Trophoblast cell (in vitro differentiated cells and primary cell): Measurements from ENCODE around the gene OSM.
A peak's percentile ranks its signal among the peaks of the same experiment; 100 is the strongest.
"Not testable (repeated sequence)": the region's sequence is repeated elsewhere in the genome, so short reads cannot be mapped to it uniquely, and the experiment has no call there.

Experiments used
- DNase-seq, 2 donors: peaks; one replicate each; pipeline ENCODE4 v3.0.0-alpha.2; 2016
- H2AFZ ChIP-seq: 2 replicates; pipeline ENCODE4 v1.6.1; 2013; ENCODE audit warnings: low read length, moderate library complexity, mild to moderate bottlenecking; ENCODE audit not compliant: insufficient read depth, poor library complexity
- H2AK5ac ChIP-seq: 2 replicates; pipeline ENCODE4 v1.6.1; 2013; ENCODE audit warnings: mild to moderate bottlenecking, low read length
- H2BK120ac ChIP-seq: 2 replicates; pipeline ENCODE4 v1.6.1; 2013; ENCODE audit warnings: low read length, mild to moderate bottlenecking, moderate library complexity; ENCODE audit not compliant: insufficient read depth, poor library complexity
- H2BK12ac ChIP-seq: 2 replicates; pipeline ENCODE4 v1.6.1; 2013; ENCODE audit warnings: mild to moderate bottlenecking, low read length, moderate library complexity
- H2BK5ac ChIP-seq: 2 replicates; pipeline ENCODE4 v1.6.1; 2013; ENCODE audit warnings: low read length, low read depth, moderate library complexity, mild to moderate bottlenecking; ENCODE audit not compliant: poor library complexity
- H3K14ac ChIP-seq: 2 replicates; pipeline ENCODE4 v1.6.1; 2013; ENCODE audit warnings: mild to moderate bottlenecking, low read length
- H3K18ac ChIP-seq: 2 replicates; pipeline ENCODE4 v1.6.1; 2013; ENCODE audit warnings: mild to moderate bottlenecking, low read length
- H3K23ac ChIP-seq: 2 replicates; pipeline ENCODE4 v1.6.1; 2013; ENCODE audit warnings: low read length
- H3K27ac ChIP-seq: 2 replicates; pipeline ENCODE4 v1.5.1; 2013; ENCODE audit warnings: low read depth, mild to moderate bottlenecking, inconsistent platforms, low read length, moderate library complexity
- H3K27me3 ChIP-seq: 2 replicates; pipeline ENCODE4 v1.6.1; 2013; ENCODE audit warnings: inconsistent platforms, mild to moderate bottlenecking, low read length, moderate library complexity; ENCODE audit not compliant: insufficient read depth
- H3K36me3 ChIP-seq, 2 experiments: 1 replicate in 1 of 2; 2 replicates in 1 of 2; pipeline ENCODE4 v1.6.1; 2013; ENCODE audit warnings: low read length in 2 of 2, mild to moderate bottlenecking in 2 of 2, moderate library complexity in 1 of 2; ENCODE audit not compliant: insufficient read depth in 2 of 2, control insufficient read depth in 1 of 2
- H3K4ac ChIP-seq: 2 replicates; pipeline ENCODE4 v1.6.1; 2013; ENCODE audit warnings: low read depth, mild to moderate bottlenecking, low read length, moderate library complexity
- H3K4me1 ChIP-seq, 2 experiments: 1 replicate in 1 of 2; 2 replicates in 1 of 2; pipeline ENCODE4 v1.6.1; 2013; ENCODE audit warnings: low read length in 2 of 2, mild to moderate bottlenecking in 2 of 2, moderate library complexity in 1 of 2; ENCODE audit not compliant: insufficient read depth in 2 of 2, control insufficient read depth in 1 of 2
- H3K4me2 ChIP-seq: 2 replicates; pipeline ENCODE4 v1.6.1; 2013; ENCODE audit warnings: inconsistent platforms, mild to moderate bottlenecking, low read length, moderate library complexity
- H3K4me3 ChIP-seq: 2 replicates; pipeline ENCODE4 v1.5.1; 2013; ENCODE audit warnings: mild to moderate bottlenecking, low read depth, low read length, inconsistent platforms
- H3K79me1 ChIP-seq: one replicate; pipeline ENCODE4 v1.6.1; 2013; ENCODE audit warnings: low read length
- H3K79me2 ChIP-seq: 2 replicates; pipeline ENCODE4 v1.6.1; 2013; ENCODE audit warnings: low read length, mild to moderate bottlenecking; ENCODE audit not compliant: control insufficient read depth, insufficient read depth, poor library complexity
- H3K9ac ChIP-seq: 2 replicates; pipeline ENCODE4 v1.6.1; 2013; ENCODE audit warnings: mild to moderate bottlenecking, low read length
- H3K9me3 ChIP-seq: 2 replicates; pipeline ENCODE4 v1.6.1; 2013; ENCODE audit warnings: low read depth, mild to moderate bottlenecking, control low read depth, inconsistent platforms, low read length; ENCODE audit not compliant: insufficient read depth
- H4K12ac ChIP-seq: 2 replicates; pipeline ENCODE4 v1.6.1; 2013; ENCODE audit warnings: low read depth, mild to moderate bottlenecking, low read length, moderate library complexity
- H4K8ac ChIP-seq: 2 replicates; pipeline ENCODE4 v1.6.1; 2013; ENCODE audit warnings: low read depth, mild to moderate bottlenecking, low read length, moderate library complexity
- H4K91ac ChIP-seq: one replicate; pipeline ENCODE4 v1.6.1; 2013; ENCODE audit warnings: low read depth, mild to moderate bottlenecking, low read length, moderate library complexity
- WGBS: extraction: QIAGEN DNeasy Blood & Tissue Kit; methylation state at CpG from one replicate; pipeline ENCODE4 v1.1.7; 2013; ENCODE audit warnings: missing lambda C conversion rate; ENCODE audit not compliant: insufficient read length, insufficient coverage; ENCODE audit errors: extremely low coverage; 5-methylcytosine and 5-hydroxymethylcytosine counted together

Gene OSM

GRCh38 chr22:30219049-30219654 lies 47.5 kb downstream of the OSM start:
- H3K27me3 ChIP-seq, result no peaks in the 10 kb centered on the region
- no CpG with 5 or more reads among the region's 8 CpGs for WGBS
- no peaks in the 10 kb centered on the region for H3K79me1 ChIP-seq
- peak; percentile 65 to 73 for DNase-seq
- no peak overlapping the region for H2AK5ac ChIP-seq
- peaks cover 1% of the 10 kb centered on the region in 2 experiments for H3K4me1 ChIP-seq
- no peak overlapping the region for H2BK120ac ChIP-seq
- H3K79me2 ChIP-seq, result no peaks in the 10 kb centered on the region
- no peak overlapping the region for H2AFZ ChIP-seq
- H3K4ac ChIP-seq, result no peak overlapping the region
- H3K36me3 ChIP-seq, result no peaks in the 10 kb centered on the region
- no peak overlapping the region for H2BK12ac ChIP-seq
- H3K18ac ChIP-seq, result no peak overlapping the region
- H3K14ac ChIP-seq, result no peak overlapping the region
- H2BK5ac ChIP-seq, result no peak overlapping the region
- no peak overlapping the region for H4K8ac ChIP-seq
- H3K9me3 ChIP-seq, result peaks cover 2% of the 10 kb centered on the region
- H4K12ac ChIP-seq, result no peak overlapping the region
- no peak overlapping the region for H3K4me2 ChIP-seq
- H4K91ac ChIP-seq, result no peak overlapping the region
- no peak overlapping the region for H3K4me3 ChIP-seq
- no peak overlapping the region for H3K9ac ChIP-seq
- H3K23ac ChIP-seq, result no peak overlapping the region
- H3K27ac ChIP-seq, result no peak overlapping the region

- Histone ChIP-seq H3K4ac (no peak overlapping the region), H3K79me1 (no peaks in the 10 kb centered on the region), H3K27me3 (no peaks in the 10 kb centered on the region), H3K36me3 (no peaks in the 10 kb centered on the region), H4K91ac (no peak overlapping the region), H2AK5ac (peak overlapping the region; percentile 26), H2AFZ (no peak overlapping the region), H4K8ac (no peak overlapping the region), H4K12ac (no peak overlapping the region), H2BK12ac (no peak overlapping the region), H2BK5ac (no peak overlapping the region), H3K4me3 (no peak overlapping the region), H3K4me1 (peaks cover 2 to 3% of the 10 kb centered on the region in 2 experiments), H3K79me2 (no peaks in the 10 kb centered on the region), H2BK120ac (no peak overlapping the region), H3K27ac (no peak overlapping the region), H3K23ac (no peak overlapping the region), H3K4me2 (no peak overlapping the region), H3K14ac (no peak overlapping the region), H3K9ac (no peak overlapping the region), H3K9me3 (peaks cover 2% of the 10 kb centered on the region), H3K18ac (no peak overlapping the region)
- no peak for DNase-seq
- WGBS, result no CpG with 5 or more reads among the region's 23 CpGs
Observed at GRCh38 chr22:30217698-30218560, 48.7 kb downstream of the OSM start.

GRCh38 chr22:30216710-30217109 lies 49.9 kb downstream of the OSM start:
- H4K91ac ChIP-seq, result no peak overlapping the region
- no peak overlapping the region for H2AFZ ChIP-seq
- no peak overlapping the region for H3K4me3 ChIP-seq
- H3K79me1 ChIP-seq, result no peaks in the 10 kb centered on the region
- DNase-seq, result no peak
- no peak overlapping the region for H3K9ac ChIP-seq
- H3K18ac ChIP-seq, result no peak overlapping the region
- H2BK120ac ChIP-seq, result no peak overlapping the region
- H3K9me3 ChIP-seq, result peaks cover 2% of the 10 kb centered on the region
- H4K8ac ChIP-seq, result no peak overlapping the region
- peaks cover 3 to 4% of the 10 kb centered on the region in 2 experiments for H3K4me1 ChIP-seq
- H2BK12ac ChIP-seq, result no peak overlapping the region
- H3K79me2 ChIP-seq, result no peaks in the 10 kb centered on the region
- no peaks in the 10 kb centered on the region for H3K36me3 ChIP-seq
- no peak overlapping the region for H4K12ac ChIP-seq
- H3K14ac ChIP-seq, result peak overlapping the region; percentile 6
- H3K23ac ChIP-seq, result no peak overlapping the region
- whole genome bisulfite sequencing, result no CpG with 5 or more reads among the region's 10 CpGs
- H2AK5ac ChIP-seq, result no peak overlapping the region
- H3K27ac ChIP-seq, result no peak overlapping the region
- H3K4ac ChIP-seq, result no peak overlapping the region
- H2BK5ac ChIP-seq, result no peak overlapping the region
- no peak overlapping the region for H3K4me2 ChIP-seq
- no peaks in the 10 kb centered on the region for H3K27me3 ChIP-seq

GRCh38 chr22:30216272-30216671 lies 50.4 kb downstream of the OSM start:
- DNase-seq, H3K14ac ChIP-seq, H4K8ac ChIP-seq, H3K79me1 ChIP-seq, H3K23ac ChIP-seq, H3K18ac ChIP-seq, H3K27me3 ChIP-seq, H3K4ac ChIP-seq, H2AK5ac ChIP-seq, H4K12ac ChIP-seq, H2BK12ac ChIP-seq, H3K36me3 ChIP-seq, H2AFZ ChIP-seq, H2BK120ac ChIP-seq, H2BK5ac ChIP-seq, H4K91ac ChIP-seq, H3K4me1 ChIP-seq, H3K4me3 ChIP-seq, H3K9me3 ChIP-seq, H3K27ac ChIP-seq, H3K4me2 ChIP-seq, H3K9ac ChIP-seq, H3K79me2 ChIP-seq: not testable (repeated sequence)
- no CpG with 5 or more reads among the region's 3 CpGs for WGBS
